ENCODE data around the gene DOCK4. TPM values are rescaled to one million over a fixed set of nuclear protein-coding genes. Genes with fewer than 3 reads are reported as not detected.

The DOCK4 gene
- total and polyA plus RNA-seq, 10 of the 15 experiments (the other 5 are each of a cell fraction or from before 2014, with no cell fraction given) = 0.03 to 0.73 (median 0.38) TPM

- WGBS (ENCODE audit: insufficient coverage, insufficient replicate concordance, low lambda C conversion rate, missing lambda C conversion rate) = 93% methylated on average over 5 of the region's 5 CpGs
- no TSS peak for BruUV-seq (replicated peaks)
- CTCF ChIA-PET = no interaction called here
Measured at GRCh38 chr7:112176693-112177415, 29.3 kb downstream of the DOCK4 start.

More at GRCh38 chr7:112176693-112177415, 29.3 kb downstream of the DOCK4 start:
- Histone ChIP-seq H3K9ac (ENCODE audit: control insufficient read depth, insufficient read depth, low read length) (no peak overlapping the region), H3K27me3 (replicated peaks in 1 of 2; ENCODE audit: control insufficient read depth in 2 of 2, insufficient read depth in 2 of 2, low read length in 1 of 2) (no peaks in the 10 kb centered on the region; a peak in 2 of 4 replicates), H3K4me3 (no peak overlapping the region), H3K9me3 (replicated peaks; ENCODE audit: control insufficient read depth, insufficient read depth, low read length) (no peaks in the 10 kb centered on the region), H2AFZ (ENCODE audit: control insufficient read depth, low read depth, low read length) (no peak overlapping the region), H3K27ac (ENCODE audit: control insufficient read depth, insufficient read depth) (no peak overlapping the region), H3K4me2 (ENCODE audit: control insufficient read depth, insufficient read depth) (no peak overlapping the region), H3K4me1 (ENCODE audit: control insufficient read depth, insufficient read depth, low read length) (no peaks in the 10 kb centered on the region), H4K20me1 (ENCODE audit: control insufficient read depth, insufficient read depth) (no peaks in the 10 kb centered on the region), H3K79me2 (ENCODE audit: control insufficient read depth, insufficient read depth, low read length) (no peaks in the 10 kb centered on the region), H3K36me3 (ENCODE audit: control insufficient read depth in 2 of 2, insufficient read depth in 2 of 2, low read length in 1 of 2) (no peaks in the 10 kb centered on the region)
- in situ Hi-C loops (cut with MboI) (no loop called here), intact Hi-C loops (cut with micrococcal nuclease; ENCODE audit: unreplicated experiment) (no loop called here)
- SMC1A ChIA-PET (ENCODE audit: uncharacterized antibody, unreplicated experiment) = no interaction called here
- no peak for TF ChIP-seq ZSCAN29 (IDR thresholded peaks at IDR 0.05)
- no peak for TF ChIP-seq SIN3A (IDR thresholded peaks at IDR 0.05; ENCODE audit: low read depth, low read length)
- TF ChIP-seq NBN (IDR thresholded peaks at IDR 0.05) = no peak
- TF ChIP-seq JUND (IDR thresholded peaks at IDR 0.05; ENCODE audit: low read depth, low read length) = no peak
- no peak for TF ChIP-seq CREM (IDR thresholded peaks at IDR 0.05; ENCODE audit: low read depth)
- no peak for TF ChIP-seq SRF (IDR thresholded peaks at IDR 0.05; ENCODE audit: low read depth in 2 of 2, low read length in 2 of 2)
- no peak for TF ChIP-seq TCF7 (IDR thresholded peaks at IDR 0.05; ENCODE audit: borderline replicate concordance)
- no peak for TF ChIP-seq SKIL (IDR thresholded peaks at IDR 0.05; ENCODE audit: low read depth, poor library complexity, severe bottlenecking)
- TF ChIP-seq RELA (IDR thresholded peaks at IDR 0.05; ENCODE audit: borderline replicate concordance, partially characterized antibody) = no peak
- TF ChIP-seq BRCA1 (IDR thresholded peaks at IDR 0.05; ENCODE audit: low read depth, low read length) = no peak
- TF ChIP-seq DPF2 (IDR thresholded peaks at IDR 0.05) = no peak
- TF ChIP-seq EGR1 (IDR thresholded peaks at IDR 0.05; ENCODE audit: borderline replicate concordance in 1 of 2, low read depth in 2 of 2, low read length in 2 of 2) = no peak
- TF ChIP-seq GABPA (IDR thresholded peaks at IDR 0.05; ENCODE audit: low read depth) = no peak
- ATAC-seq = no peak
- RAD21 ChIA-PET (ENCODE audit: unreplicated experiment) = no interaction called here
- no peak for DNase-seq (ENCODE audit: low read depth, low spot score)
- no peak for FAIRE-seq
- POLR2A ChIA-PET = no interaction called here
